Measurements from ENCODE around the gene G0S2. TPM values are rescaled to one million over a fixed set of nuclear protein-coding genes. Genes with fewer than 3 reads are reported as not detected.

Gene G0S2
- total RNA-seq, 2 donors from 2014 or later, result 13.3 to 46.4 TPM

DNA sequence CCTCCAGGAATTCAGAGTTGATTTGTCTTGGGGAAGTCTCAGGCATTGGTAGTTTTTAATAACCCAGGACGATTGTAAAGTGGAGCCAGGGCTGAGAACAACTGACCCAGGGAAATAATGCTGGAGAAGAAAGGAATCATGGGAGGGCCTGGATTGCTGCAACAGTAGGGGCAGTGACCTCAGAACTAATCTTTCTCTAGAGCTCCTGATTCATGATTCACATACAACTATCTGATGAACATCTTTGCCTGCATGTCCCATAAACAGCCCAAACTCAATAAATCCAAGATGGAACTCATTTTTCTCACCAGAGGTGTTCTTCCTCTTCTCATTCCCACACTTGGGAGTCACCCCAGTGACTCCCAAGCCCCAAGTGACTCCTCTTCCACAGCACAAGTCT lies 8.1 kb upstream of the G0S2 start:
- Histone ChIP-seq H3K27me3 (replicated peaks; ENCODE audit: insufficient read depth) (no peaks in the 10 kb centered on the region), H3K4me1 (replicated peaks) (no peaks in the 10 kb centered on the region), H3K4me3 (no peak overlapping the region), H3K27ac (no peak overlapping the region), H3K9me3 (no peaks in the 10 kb centered on the region), H3K36me3 (no peaks in the 10 kb centered on the region)
- TF ChIP-seq POLR2A (IDR thresholded peaks at IDR 0.05) (no peak), POLR2AphosphoS5 (IDR thresholded peaks at IDR 0.05) (no peak)
- TF ChIP-seq, protein P1, sequence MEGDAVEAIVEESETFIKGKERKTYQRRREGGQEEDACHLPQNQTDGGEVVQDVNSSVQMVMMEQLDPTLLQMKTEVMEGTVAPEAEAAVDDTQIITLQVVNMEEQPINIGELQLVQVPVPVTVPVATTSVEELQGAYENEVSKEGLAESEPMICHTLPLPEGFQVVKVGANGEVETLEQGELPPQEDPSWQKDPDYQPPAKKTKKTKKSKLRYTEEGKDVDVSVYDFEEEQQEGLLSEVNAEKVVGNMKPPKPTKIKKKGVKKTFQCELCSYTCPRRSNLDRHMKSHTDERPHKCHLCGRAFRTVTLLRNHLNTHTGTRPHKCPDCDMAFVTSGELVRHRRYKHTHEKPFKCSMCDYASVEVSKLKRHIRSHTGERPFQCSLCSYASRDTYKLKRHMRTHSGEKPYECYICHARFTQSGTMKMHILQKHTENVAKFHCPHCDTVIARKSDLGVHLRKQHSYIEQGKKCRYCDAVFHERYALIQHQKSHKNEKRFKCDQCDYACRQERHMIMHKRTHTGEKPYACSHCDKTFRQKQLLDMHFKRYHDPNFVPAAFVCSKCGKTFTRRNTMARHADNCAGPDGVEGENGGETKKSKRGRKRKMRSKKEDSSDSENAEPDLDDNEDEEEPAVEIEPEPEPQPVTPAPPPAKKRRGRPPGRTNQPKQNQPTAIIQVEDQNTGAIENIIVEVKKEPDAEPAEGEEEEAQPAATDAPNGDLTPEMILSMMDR (IDR thresholded peaks at IDR 0.05), result no peak
- intact Hi-C loops (cut with DNase I), result no loop called here
- 81% methylated on average over 1 of the region's 1 CpG for WGBS
- DNase-seq (ENCODE audit: low spot score), result no peak

DNA sequence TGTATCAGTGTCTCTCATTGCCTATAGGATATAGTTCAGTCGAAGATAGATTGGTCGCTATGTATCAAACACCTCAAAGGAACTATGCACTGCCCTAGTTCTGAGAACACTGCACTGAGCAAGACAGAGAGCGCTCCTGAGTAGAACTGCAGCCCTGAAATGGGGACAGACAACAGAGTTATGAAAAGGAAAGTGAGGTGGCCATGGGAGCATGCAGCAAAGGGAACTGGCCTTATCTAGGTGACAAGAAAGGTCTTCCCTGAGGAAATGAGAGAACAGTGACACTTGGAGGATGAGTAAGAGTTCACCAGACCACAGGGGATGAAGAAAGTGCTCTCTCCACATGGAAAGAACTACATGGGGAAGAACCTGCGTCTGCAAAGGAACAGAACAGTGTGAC lies 7.5 kb upstream of the G0S2 start:
- H3K4me3 ChIP-seq, result no peak overlapping the region
- H3K27ac ChIP-seq, result no peak overlapping the region
- no peaks in the 10 kb centered on the region for H3K9me3 ChIP-seq
- WGBS, result 93% methylated on average over 4 of the region's 4 CpGs
- H3K36me3 ChIP-seq, result no peaks in the 10 kb centered on the region
- no peaks in the 10 kb centered on the region for H3K27me3 ChIP-seq (replicated peaks; ENCODE audit: insufficient read depth)
- no peak for TF ChIP-seq POLR2AphosphoS5 (IDR thresholded peaks at IDR 0.05)
- TF ChIP-seq POLR2A (IDR thresholded peaks at IDR 0.05), result no peak
- TF ChIP-seq, protein P1 (IDR thresholded peaks at IDR 0.05), result no peak
- no peak for DNase-seq (ENCODE audit: low spot score)
- no peaks in the 10 kb centered on the region for H3K4me1 ChIP-seq (replicated peaks)
- intact Hi-C loops (cut with DNase I), result no loop called here

DNA sequence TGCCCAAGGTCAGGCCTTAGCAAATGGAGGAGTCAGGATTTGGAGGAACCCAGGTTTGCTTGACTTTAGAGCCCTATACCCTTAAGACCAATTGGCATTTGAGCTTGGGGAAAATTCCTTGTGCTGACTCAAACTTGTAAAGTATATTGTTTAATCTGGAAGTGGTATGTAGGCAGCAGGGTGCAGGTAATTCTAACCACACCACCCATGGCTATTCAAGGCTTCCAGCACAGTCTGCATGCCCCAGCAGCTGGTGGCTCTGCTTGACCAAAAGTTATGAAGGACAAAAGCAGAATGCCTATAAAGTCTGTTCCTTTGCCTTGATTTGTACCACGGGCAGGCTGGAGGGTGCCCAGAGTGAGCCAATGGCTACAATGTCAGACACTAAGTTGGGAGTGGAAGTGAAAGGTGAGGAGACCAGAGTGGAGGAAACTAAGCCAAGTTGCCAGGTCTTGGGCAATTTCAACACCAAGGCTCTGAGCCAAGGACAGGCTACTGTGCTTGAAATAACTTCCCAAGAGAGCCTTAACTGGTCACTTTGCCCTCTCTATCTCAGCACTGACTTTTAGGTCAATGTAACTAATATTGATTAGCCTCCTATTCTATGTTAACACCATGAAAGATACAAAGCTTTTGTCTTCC lies 4.7 kb upstream of the G0S2 start:
- no peak for DNase-seq (ENCODE audit: low spot score)
- Histone ChIP-seq H3K4me1 (replicated peaks) (no peaks in the 10 kb centered on the region), H3K4me3 (no peak overlapping the region)

DNA sequence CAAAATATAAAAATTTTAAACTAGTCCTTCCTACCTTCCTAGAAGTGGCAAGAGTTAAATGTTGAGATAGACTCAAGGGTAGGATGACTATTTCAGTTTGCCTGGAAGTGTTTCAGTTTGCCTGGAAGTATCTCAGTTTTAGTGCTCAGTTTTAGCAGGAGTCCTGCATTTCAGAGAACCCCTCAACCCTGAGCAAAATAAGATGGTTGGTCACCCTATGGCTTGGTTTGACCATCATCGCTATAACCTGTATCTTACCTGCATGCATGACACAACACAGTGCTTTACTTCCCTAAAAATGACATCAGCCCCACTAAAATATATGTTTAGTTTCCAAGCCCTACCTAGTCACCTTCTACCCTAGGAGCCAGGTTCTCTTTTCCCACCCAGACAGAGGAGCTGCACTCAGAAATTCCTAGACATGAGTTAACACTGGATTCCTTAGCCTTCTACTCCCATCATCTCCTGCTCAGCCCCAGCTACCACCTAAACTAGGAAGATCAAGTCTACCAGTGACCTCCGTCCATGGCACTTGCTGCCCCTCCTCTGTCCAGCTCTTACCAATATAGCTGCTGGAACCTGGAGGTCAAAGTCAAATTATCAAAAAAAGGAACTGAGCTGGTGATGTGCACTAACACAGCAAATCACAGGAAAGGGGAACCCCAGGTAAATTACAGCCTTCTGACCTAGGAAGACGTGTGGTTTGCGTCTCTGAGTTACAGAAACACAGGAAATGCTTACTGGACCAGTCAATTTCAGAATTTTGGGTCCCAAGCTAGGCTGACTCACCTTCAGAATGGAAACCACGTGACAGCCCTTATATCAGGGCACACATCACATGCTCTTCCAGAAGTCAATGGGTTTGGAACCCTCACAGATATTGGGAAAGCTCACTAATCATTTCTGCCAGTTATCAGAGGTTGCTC lies 2.2 kb upstream of the G0S2 start:
- TF ChIP-seq POLR2A (IDR thresholded peaks at IDR 0.05) (no peak), POLR2AphosphoS5 (IDR thresholded peaks at IDR 0.05) (no peak)
- TF ChIP-seq, protein P1 (IDR thresholded peaks at IDR 0.05), result no peak
- no peaks in the 10 kb centered on the region for H3K36me3 ChIP-seq
- H3K27ac ChIP-seq, result no peak overlapping the region
- intact Hi-C loops (cut with DNase I), result no loop called here
- 83% methylated on average over 5 of the region's 5 CpGs for WGBS
- H3K9me3 ChIP-seq, result no peaks in the 10 kb centered on the region
- no peaks in the 10 kb centered on the region for H3K4me1 ChIP-seq (replicated peaks)
- no peak for DNase-seq (ENCODE audit: low spot score)
- H3K27me3 ChIP-seq (replicated peaks; ENCODE audit: insufficient read depth), result no peaks in the 10 kb centered on the region
- H3K4me3 ChIP-seq, result no peak overlapping the region

More for the DNA sequence above, 4.7 kb upstream of the G0S2 start:
- 83% methylated on average over 1 of the region's 1 CpG for WGBS
- no peaks in the 10 kb centered on the region for H3K9me3 ChIP-seq
- TF ChIP-seq, protein P1 (IDR thresholded peaks at IDR 0.05), result no peak
- TF ChIP-seq POLR2AphosphoS5 (IDR thresholded peaks at IDR 0.05) (no peak), POLR2A (IDR thresholded peaks at IDR 0.05) (no peak)
- H3K27me3 ChIP-seq (replicated peaks; ENCODE audit: insufficient read depth), result no peaks in the 10 kb centered on the region
- intact Hi-C loops (cut with DNase I), result no loop called here
- H3K27ac ChIP-seq, result no peak overlapping the region
- H3K36me3 ChIP-seq, result no peaks in the 10 kb centered on the region

Data from prostate gland (tissue), 2 donors.